ENCODE results near the gene NGEF.

Gene NGEF

DNA sequence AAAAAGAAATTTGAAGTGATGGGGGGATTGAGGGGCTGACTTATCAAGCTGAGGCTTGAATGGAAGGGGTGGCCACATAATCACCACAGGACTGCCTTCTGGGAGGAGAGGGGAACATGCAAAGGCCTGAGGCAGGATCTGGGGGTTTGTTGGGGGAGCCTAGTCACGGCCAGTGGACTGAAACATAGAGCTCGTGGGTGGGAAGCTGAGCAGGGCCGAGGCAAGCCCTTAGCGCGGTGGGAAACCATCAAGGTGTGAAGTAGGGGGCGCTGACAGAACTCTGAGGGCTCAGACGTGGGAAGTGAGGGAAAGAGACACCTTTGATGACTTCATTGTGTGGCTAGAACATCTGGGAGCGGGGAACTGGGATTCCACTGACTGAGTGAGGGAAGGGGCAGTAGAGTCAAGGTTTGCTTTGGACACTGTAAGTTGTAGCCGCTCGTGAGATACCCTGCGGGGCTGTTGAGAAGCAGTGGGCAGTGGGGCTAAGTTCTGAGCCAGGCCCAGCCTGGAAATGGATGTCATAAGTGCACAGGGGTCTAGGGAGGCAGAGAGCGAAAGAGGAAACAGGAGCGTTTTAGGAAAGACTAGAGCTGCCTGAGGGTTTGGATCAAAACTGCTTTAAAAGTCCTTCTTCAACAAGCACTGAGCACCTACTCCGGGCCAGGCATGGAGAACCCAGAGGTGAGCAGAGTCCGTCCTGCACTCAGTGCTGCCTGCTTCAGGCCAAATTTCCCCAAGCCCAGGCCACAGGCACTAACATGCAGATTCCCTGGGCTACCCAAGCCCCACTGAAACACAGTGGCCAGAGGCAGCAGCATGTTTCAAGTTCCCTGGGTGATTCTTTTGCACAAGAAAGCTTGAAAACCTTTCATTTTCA, 143.7 kb downstream of the NGEF start:
- TF ChIP-seq POLR2AphosphoS5 (IDR thresholded peaks at IDR 0.05; ENCODE audit: low read depth, low read length) (no peak), FOXP2 (optimal IDR thresholded peaks at IDR 0.05; ENCODE audit: borderline replicate concordance, extremely low read depth, extremely low read length, insufficient read depth) (no peak), SIN3A (IDR thresholded peaks at IDR 0.05; ENCODE audit: borderline replicate concordance, insufficient read depth, low read length) (no peak), TAF1 (IDR thresholded peaks at IDR 0.05; ENCODE audit: borderline replicate concordance, insufficient read depth, low read length) (no peak)
- TF ChIP-seq, protein P1, sequence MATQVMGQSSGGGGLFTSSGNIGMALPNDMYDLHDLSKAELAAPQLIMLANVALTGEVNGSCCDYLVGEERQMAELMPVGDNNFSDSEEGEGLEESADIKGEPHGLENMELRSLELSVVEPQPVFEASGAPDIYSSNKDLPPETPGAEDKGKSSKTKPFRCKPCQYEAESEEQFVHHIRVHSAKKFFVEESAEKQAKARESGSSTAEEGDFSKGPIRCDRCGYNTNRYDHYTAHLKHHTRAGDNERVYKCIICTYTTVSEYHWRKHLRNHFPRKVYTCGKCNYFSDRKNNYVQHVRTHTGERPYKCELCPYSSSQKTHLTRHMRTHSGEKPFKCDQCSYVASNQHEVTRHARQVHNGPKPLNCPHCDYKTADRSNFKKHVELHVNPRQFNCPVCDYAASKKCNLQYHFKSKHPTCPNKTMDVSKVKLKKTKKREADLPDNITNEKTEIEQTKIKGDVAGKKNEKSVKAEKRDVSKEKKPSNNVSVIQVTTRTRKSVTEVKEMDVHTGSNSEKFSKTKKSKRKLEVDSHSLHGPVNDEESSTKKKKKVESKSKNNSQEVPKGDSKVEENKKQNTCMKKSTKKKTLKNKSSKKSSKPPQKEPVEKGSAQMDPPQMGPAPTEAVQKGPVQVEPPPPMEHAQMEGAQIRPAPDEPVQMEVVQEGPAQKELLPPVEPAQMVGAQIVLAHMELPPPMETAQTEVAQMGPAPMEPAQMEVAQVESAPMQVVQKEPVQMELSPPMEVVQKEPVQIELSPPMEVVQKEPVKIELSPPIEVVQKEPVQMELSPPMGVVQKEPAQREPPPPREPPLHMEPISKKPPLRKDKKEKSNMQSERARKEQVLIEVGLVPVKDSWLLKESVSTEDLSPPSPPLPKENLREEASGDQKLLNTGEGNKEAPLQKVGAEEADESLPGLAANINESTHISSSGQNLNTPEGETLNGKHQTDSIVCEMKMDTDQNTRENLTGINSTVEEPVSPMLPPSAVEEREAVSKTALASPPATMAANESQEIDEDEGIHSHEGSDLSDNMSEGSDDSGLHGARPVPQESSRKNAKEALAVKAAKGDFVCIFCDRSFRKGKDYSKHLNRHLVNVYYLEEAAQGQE (IDR thresholded peaks at IDR 0.05; ENCODE audit: insufficient read depth in 1 of 2, low read depth in 2 of 2, low read length in 2 of 2): no peak

DNA sequence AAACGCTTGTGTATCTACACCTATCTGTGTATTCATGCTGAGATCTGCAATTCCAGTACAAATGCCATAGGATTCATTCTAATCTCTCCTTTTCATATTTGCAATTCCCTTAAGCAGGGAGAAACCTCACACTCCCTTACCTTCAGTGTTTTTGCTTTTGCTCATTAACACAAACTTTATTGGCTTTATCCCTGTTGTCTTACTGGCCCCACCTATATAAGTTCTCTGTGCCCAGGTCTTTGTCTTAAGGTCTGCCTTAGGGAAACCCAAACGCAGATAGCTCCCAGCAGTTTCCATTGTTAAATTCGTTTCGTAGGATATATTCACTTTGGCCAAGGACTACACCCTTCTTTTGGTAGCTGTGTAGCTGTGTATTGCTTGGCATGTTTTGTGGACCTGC, 147.0 kb downstream of the NGEF start:
- no peak for TF ChIP-seq SIN3A (IDR thresholded peaks at IDR 0.05; ENCODE audit: borderline replicate concordance, insufficient read depth, low read length)
- no peak for TF ChIP-seq POLR2AphosphoS5 (IDR thresholded peaks at IDR 0.05; ENCODE audit: low read depth, low read length)
- no peak for TF ChIP-seq FOXP2 (optimal IDR thresholded peaks at IDR 0.05; ENCODE audit: borderline replicate concordance, extremely low read depth, extremely low read length, insufficient read depth)
- TF ChIP-seq, protein P1 (IDR thresholded peaks at IDR 0.05; ENCODE audit: insufficient read depth in 1 of 2, low read depth in 2 of 2, low read length in 2 of 2): no peak
- TF ChIP-seq TAF1 (IDR thresholded peaks at IDR 0.05; ENCODE audit: borderline replicate concordance, insufficient read depth, low read length): no peak

DNA sequence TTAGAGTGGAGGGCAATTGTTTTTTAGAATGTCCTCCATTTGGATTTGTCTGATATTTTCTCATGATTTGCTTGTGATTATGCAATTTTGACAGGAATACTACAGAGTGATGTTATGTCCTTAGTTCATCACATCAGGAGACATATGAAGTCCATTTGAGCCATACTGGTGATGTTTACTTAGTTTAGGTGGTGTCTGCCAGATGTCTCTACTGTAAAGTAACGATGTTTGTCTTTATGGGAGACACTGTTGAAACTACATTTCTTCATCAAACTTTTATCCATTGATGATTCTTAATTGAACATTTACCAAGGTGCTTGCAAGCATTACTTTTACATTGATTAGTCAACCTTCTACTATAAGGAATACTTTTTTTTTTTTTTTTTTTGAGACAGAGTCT, 147.9 kb downstream of the NGEF start:
- TF ChIP-seq TAF1 (IDR thresholded peaks at IDR 0.05; ENCODE audit: borderline replicate concordance, insufficient read depth, low read length): no peak
- TF ChIP-seq, protein P1 (IDR thresholded peaks at IDR 0.05; ENCODE audit: insufficient read depth in 1 of 2, low read depth in 2 of 2, low read length in 2 of 2): no peak
- no peak for TF ChIP-seq POLR2AphosphoS5 (IDR thresholded peaks at IDR 0.05; ENCODE audit: low read depth, low read length)
- TF ChIP-seq FOXP2 (optimal IDR thresholded peaks at IDR 0.05; ENCODE audit: borderline replicate concordance, extremely low read depth, extremely low read length, insufficient read depth): no peak
- no peak for TF ChIP-seq SIN3A (IDR thresholded peaks at IDR 0.05; ENCODE audit: borderline replicate concordance, insufficient read depth, low read length)

GRCh38 chr2:232863996-232864395, 149.1 kb downstream of the NGEF start:
- TF ChIP-seq, protein P1 (IDR thresholded peaks at IDR 0.05; ENCODE audit: insufficient read depth in 1 of 2, low read depth in 2 of 2, low read length in 2 of 2): no peak
- no peak for TF ChIP-seq SIN3A (IDR thresholded peaks at IDR 0.05; ENCODE audit: borderline replicate concordance, insufficient read depth, low read length)
- no peak for TF ChIP-seq TAF1 (IDR thresholded peaks at IDR 0.05; ENCODE audit: borderline replicate concordance, insufficient read depth, low read length)
